ENCODE data around the gene N4BP2L2. TPM values are rescaled to one million over a fixed set of nuclear protein-coding genes. Genes with fewer than 3 reads are reported as not detected.

Gene N4BP2L2
- total RNA-seq, 1 donor from 2014 or later = 168 TPM

- Mint-ChIP-seq H3K4me3 (no peak overlapping the region), H3K4me1 (peaks cover 4% of the 10 kb centered on the region), H3K27ac (no peak overlapping the region), H3K9me3 (no peaks in the 10 kb centered on the region), H3K27me3 (ENCODE audit: low read depth) (no peaks in the 10 kb centered on the region), H3K36me3 (peaks cover 13% of the 10 kb centered on the region)
- DNase-seq (ENCODE audit: low spot score in 2 of 2, unreplicated experiment in 2 of 2) = no peak
- no peak for TF ChIP-seq CTCF (IDR thresholded peaks at IDR 0.05; ENCODE audit: unreplicated experiment)
Observed at GRCh38 chr13:32501064-32501463, 37.5 kb downstream of the N4BP2L2 start.

DNA sequence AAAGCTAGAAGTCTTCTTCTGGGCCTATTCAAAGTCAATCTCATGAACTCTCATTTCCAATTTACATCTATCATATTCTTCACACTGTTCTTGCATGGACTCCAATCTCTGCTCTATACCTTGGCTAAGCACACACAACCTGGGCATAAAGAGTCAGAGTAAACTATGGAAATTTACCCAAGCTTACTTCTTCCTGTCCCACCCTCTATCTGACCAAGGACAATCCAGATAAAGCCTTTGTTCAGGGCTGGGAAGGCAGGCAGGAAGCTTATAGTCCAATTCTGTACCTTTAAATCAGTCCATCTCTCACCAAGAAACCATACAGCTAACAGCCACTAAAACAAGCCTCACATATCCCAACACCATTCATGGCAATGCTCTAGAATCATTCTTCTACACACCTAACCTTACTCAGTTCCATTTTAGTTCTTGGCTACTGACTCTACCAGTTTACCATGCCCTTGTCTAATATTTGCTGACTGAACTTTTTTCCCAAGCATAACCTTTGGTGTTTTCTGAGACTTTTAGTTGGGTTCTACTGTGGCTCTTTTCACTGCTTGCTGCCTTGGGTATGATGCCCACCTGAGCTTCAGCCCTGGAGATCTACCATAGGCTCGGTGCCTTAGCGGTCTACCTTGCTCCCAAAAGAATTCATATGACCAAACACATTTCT lies 38.9 kb downstream of the N4BP2L2 start:
- TF ChIP-seq CTCF (IDR thresholded peaks at IDR 0.05; ENCODE audit: unreplicated experiment) = no peak
- Mint-ChIP-seq H3K36me3 (peaks cover 2% of the 10 kb centered on the region), H3K4me1 (peaks cover 4% of the 10 kb centered on the region), H3K27ac (no peak overlapping the region), H3K4me3 (no peak overlapping the region), H3K9me3 (no peaks in the 10 kb centered on the region), H3K27me3 (ENCODE audit: low read depth) (no peaks in the 10 kb centered on the region)
- DNase-seq (ENCODE audit: low spot score in 2 of 2, unreplicated experiment in 2 of 2) = no peak

DNA sequence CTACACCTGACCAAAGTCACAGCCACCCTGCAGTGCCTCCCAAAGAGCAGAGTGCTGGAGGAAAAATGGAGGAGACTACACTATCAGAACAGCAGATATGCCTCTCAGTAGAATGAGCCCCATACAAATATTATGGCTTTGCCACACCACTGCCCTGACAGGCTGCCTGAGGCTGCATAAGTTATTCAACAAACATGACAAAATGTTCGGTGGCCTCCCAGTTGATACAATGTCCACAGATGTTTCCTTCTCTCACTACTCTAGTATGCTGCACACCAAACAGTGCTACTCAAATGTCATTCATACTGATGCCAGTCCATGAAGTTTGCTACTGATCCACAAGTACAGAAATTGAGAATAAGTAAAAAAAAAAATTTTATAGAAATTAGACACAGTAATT lies 41.0 kb downstream of the N4BP2L2 start:
- Mint-ChIP-seq H3K27ac (no peak overlapping the region), H3K4me1 (no peaks in the 10 kb centered on the region), H3K4me3 (no peak overlapping the region)

DNA sequence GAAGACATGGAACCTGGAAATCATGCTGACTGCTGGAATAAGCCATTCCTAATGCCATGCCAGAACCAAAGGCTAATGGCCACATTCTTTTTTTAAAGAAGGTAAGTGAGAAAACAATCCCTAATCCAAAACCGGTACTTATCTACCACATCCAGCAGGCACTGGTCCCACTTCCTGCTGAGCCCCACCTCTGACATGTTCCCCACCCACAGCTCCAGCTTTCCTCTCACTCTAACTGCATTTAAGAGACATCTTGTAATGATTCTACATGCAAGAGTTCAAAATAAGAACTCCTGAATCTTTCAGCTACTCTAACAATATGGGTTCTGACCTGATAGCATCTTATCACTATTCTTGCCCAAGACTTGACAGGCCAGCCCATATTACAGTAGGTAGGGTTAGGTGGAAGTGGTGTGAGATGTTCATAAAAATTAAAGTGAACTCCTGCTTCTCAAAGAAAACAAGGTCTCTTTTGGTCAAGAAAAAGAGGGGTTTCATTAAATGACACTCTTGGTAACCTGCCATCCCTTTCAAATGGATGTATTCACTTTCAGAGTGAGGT lies 41.9 kb downstream of the N4BP2L2 start:
- Mint-ChIP-seq H3K4me1 (no peaks in the 10 kb centered on the region), H3K4me3 (no peak overlapping the region), H3K36me3 (no peaks in the 10 kb centered on the region), H3K27ac (peak overlapping the region; percentile 34), H3K27me3 (ENCODE audit: low read depth) (no peaks in the 10 kb centered on the region), H3K9me3 (no peaks in the 10 kb centered on the region)
- no peak for TF ChIP-seq CTCF (IDR thresholded peaks at IDR 0.05; ENCODE audit: unreplicated experiment)
- no peak for DNase-seq (ENCODE audit: low spot score in 2 of 2, unreplicated experiment in 2 of 2)

More for the DNA sequence above, 41.0 kb downstream of the N4BP2L2 start:
- TF ChIP-seq CTCF (IDR thresholded peaks at IDR 0.05; ENCODE audit: unreplicated experiment) = no peak
- H3K9me3 Mint-ChIP-seq = no peaks in the 10 kb centered on the region
- H3K27me3 Mint-ChIP-seq (ENCODE audit: low read depth) = no peaks in the 10 kb centered on the region
- no peak for DNase-seq (ENCODE audit: low spot score in 2 of 2, unreplicated experiment in 2 of 2)
- peaks cover 2% of the 10 kb centered on the region for H3K36me3 Mint-ChIP-seq

GRCh38 chr13:32495841-32496240 lies 42.8 kb downstream of the N4BP2L2 start:
- no peak overlapping the region for H3K27ac Mint-ChIP-seq
- no peaks in the 10 kb centered on the region for H3K36me3 Mint-ChIP-seq
- no peak overlapping the region for H3K4me3 Mint-ChIP-seq
- no peaks in the 10 kb centered on the region for H3K4me1 Mint-ChIP-seq
- no peaks in the 10 kb centered on the region for H3K9me3 Mint-ChIP-seq
- DNase-seq (ENCODE audit: low spot score in 2 of 2, unreplicated experiment in 2 of 2) = no peak
- TF ChIP-seq CTCF (IDR thresholded peaks at IDR 0.05; ENCODE audit: unreplicated experiment) = no peak
- no peaks in the 10 kb centered on the region for H3K27me3 Mint-ChIP-seq (ENCODE audit: low read depth)
